HG02588 (cell line): Measurements from ENCODE around the gene GABRB2.
"Not testable (repeated sequence)": the region's sequence is repeated elsewhere in the genome, so short reads cannot be mapped to it uniquely, and the experiment has no call there.

ENCODE experiments used
- ATAC-seq: cut with Tn5 transposase; IDR thresholded peaks from one replicate; pipeline ENCODE4 v1.9.1; 2021; ENCODE audit warnings: mild to moderate bottlenecking, moderate library complexity; ENCODE audit not compliant: unreplicated experiment

GABRB2 gene

DNA sequence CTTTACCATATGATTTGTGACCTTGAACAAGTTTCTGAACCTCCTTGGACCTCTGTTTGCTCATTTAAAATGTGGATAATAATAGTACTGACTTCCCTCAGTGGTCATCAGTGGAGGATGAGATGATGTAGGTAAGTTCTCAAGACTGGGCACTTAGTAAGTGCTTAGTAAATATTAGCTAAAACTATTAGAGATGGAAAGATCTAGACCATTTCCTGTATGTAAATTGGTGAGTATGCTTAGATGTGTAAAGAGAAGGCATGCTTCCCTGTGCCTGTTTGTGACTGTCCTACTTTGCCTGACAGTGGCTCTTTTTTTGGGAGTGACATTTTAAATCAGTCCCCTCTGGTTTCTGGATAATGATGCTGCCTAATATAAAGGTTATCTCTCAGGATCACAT lies 288.1 kb downstream of the GABRB2 start:
- peak; percentile 48 for ATAC-seq

DNA sequence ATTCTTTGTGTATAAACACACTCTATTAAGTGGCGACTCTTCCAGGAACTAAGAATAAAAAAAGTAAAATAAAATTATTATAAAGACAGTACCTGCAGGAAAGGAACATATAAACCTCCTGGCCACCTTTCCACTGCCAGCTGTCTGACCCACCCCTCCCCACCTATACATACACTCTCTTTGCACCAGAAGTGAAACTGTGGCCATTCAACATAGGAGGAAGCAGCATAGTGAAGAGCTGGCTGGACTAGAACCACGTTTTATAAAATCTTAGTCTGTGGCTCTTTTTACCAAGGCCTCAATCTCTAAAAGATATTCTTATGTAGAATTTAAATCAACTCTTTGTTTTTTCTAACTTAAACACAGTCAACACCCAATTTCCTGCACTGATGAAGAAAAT lies 289.6 kb downstream of the GABRB2 start:
- ATAC-seq, result no peak

DNA sequence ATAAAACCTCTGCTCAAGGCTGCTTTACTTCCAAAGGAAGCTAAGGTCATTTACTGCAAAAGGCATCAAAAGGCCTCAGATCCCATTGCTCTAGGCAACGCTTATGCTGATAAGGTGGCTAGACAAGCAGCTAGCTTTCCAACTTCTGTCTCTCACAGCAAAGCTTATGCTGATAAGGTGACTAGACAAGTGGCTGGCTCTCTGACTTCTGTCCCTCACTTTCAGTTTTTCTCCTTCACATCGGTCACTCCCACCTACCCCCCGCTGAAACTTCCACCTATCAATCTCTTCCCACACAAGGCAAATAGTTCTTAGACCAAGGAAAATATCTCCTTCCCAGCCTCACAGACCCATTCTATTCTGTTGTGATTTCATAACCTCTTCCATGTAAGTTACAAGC lies 293.6 kb downstream of the GABRB2 start:
- ATAC-seq, result not testable (repeated sequence)

DNA sequence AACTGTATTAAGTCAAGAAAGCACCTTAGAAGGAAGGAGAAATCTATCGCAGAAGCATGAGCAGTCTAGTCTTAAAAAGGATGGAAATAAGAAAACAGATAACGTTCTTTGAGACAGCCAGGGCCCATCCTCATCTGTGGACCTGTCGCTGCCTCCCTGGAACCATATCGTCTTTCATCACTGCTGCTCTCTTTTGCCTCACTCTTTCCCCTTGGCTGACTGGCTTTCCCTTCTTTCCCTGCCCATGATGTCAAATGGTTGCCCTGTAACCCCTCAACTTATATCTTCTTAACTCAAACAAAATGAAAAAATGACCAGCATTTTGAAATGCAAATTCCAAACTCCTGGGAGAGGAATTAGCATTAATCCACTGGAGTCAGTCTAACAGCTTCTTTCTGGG lies 299.8 kb downstream of the GABRB2 start:
- no peak for ATAC-seq

DNA sequence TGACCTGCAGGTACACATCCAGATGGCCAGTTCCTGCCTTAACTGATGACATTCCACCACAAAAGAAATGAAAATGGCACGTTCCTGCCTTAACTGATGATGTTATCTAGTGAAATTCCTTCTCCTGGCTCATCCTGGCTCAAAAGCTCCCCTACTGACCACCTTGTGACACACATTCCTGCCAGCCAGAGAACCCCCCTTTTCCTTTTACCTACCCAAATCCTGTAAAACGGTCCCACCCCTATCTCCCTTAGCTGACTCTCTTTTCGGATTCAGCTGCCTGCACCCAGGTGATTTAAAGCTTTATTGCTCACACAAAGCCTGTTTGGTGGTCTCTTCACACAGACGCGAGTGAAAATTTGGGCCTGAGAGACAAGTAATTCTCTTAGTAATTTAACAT lies 300.7 kb downstream of the GABRB2 start:
- not testable (repeated sequence) for ATAC-seq
